DND-41 (cell line): ENCODE data around the gene BCCIP.

Experiments used
- EZH2 ChIP-seq: IDR thresholded peaks from 3 replicates; pipeline ENCODE4 v1.6.1; 2012; ENCODE audit warnings: borderline replicate concordance, low read depth, mild to moderate bottlenecking, moderate library complexity, low read length, inconsistent platforms; ENCODE audit not compliant: severe bottlenecking
- TF ChIP-seq, protein P1 (sequence below): IDR thresholded peaks from 2 replicates; pipeline ENCODE4 v1.5.1; 2012; ENCODE audit warnings: borderline replicate concordance, low read length, moderate library complexity, mild to moderate bottlenecking; ENCODE audit not compliant: poor library complexity, severe bottlenecking; ENCODE audit errors: extremely low read depth

DNA sequence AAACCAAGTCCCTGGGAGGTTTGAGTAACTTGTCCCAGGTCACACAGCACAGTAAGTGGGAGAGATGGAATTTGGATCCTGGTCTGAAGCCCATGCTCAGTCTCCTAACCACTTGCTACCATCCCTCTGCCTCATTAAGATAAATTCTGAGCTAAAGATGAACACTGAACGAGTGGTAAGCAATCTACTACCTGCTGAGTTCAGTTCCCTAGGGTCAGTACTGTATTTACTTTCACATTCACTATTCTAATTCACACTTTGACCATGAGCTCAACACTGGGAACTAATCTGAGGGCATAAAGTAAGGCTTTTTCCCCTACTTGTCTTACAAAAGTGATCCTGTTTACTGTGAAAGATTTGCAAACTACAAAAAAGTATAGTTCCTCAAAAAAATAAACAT is 2.6 kb upstream of the BCCIP start:
- TF ChIP-seq, protein P1, sequence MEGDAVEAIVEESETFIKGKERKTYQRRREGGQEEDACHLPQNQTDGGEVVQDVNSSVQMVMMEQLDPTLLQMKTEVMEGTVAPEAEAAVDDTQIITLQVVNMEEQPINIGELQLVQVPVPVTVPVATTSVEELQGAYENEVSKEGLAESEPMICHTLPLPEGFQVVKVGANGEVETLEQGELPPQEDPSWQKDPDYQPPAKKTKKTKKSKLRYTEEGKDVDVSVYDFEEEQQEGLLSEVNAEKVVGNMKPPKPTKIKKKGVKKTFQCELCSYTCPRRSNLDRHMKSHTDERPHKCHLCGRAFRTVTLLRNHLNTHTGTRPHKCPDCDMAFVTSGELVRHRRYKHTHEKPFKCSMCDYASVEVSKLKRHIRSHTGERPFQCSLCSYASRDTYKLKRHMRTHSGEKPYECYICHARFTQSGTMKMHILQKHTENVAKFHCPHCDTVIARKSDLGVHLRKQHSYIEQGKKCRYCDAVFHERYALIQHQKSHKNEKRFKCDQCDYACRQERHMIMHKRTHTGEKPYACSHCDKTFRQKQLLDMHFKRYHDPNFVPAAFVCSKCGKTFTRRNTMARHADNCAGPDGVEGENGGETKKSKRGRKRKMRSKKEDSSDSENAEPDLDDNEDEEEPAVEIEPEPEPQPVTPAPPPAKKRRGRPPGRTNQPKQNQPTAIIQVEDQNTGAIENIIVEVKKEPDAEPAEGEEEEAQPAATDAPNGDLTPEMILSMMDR: no peak
- no peak for TF ChIP-seq EZH2
